Activated CD4-positive, alpha-beta memory T cell treated with anti-CD3 and anti-CD28 coated beads, Interleukin-2, amount 10 ng/mL, durations not matched to agents 7 days and 5 days (primary cell): ENCODE results near the gene PITPNC1. TPM values are rescaled to one million over a fixed set of nuclear protein-coding genes. Genes with fewer than 3 reads are reported as not detected.
"Not testable (repeated sequence)": the region's sequence is repeated elsewhere in the genome, so short reads cannot be mapped to it uniquely, and the experiment has no call there.

ENCODE experiments used
- CTCF ChIA-PET: fragments of 350-600 bp; sonication (Branson Sonifier 250); formaldehyde crosslinking; loops from one replicate; lab custom pipeline; 2021; ENCODE audit warnings: antibody characterized with exemption, inconsistent platforms; lab: Charles Lee
- POLR2A ChIA-PET: fragments of 350-600 bp; sonication (Branson Sonifier 250); formaldehyde crosslinking; loops from one replicate; lab custom pipeline; 2021; ENCODE audit warnings: antibody characterized with exemption; lab: Charles Lee
- DNase-seq: peaks from one replicate; pipeline ENCODE4 v3.0.0-alpha.2; 2020
- H3K27ac Mint-ChIP-seq: one replicate; pipeline ENCODE4 v1.8.0; 2021; ENCODE audit warnings: mild to moderate bottlenecking, mixed read lengths
- H3K27me3 Mint-ChIP-seq: one replicate; pipeline ENCODE4 v1.8.0; 2021; ENCODE audit warnings: mixed read lengths
- H3K36me3 Mint-ChIP-seq: one replicate; pipeline ENCODE4 v1.8.0; 2021; ENCODE audit warnings: low read depth, mixed read lengths
- H3K4me1 Mint-ChIP-seq: one replicate; pipeline ENCODE4 v1.8.0; 2021; ENCODE audit warnings: mixed read lengths
- H3K4me3 Mint-ChIP-seq: one replicate; pipeline ENCODE4 v1.8.0; 2021; ENCODE audit warnings: mild to moderate bottlenecking, mixed read lengths
- H3K9me3 Mint-ChIP-seq: one replicate; pipeline ENCODE4 v1.8.0; 2021; ENCODE audit warnings: mixed read lengths
- total RNA-seq, 2 experiments: library from RNA; stranded (reverse); gene quantifications; one replicate each; pipeline ENCODE4 v1.2.3, GENCODE V29; 2021

PITPNC1 gene
- total RNA-seq, 2 experiments from 2014 or later = 29.1 to 31.1 TPM

- ChIA-PET CTCF (interaction anchor here (1.3 to 1.7 kb wide), 2 partner anchors 13 to 110 kb away, joined by 7 to 9 read pairs; no protein-coding TSS in a partner anchor), POLR2A (no interaction called here)
- Mint-ChIP-seq H3K4me3 (no peak overlapping the region), H3K36me3 (peaks cover 2% of the 10 kb centered on the region), H3K9me3 (no peaks in the 10 kb centered on the region), H3K27me3 (no peaks in the 10 kb centered on the region), H3K4me1 (peaks cover 24% of the 10 kb centered on the region), H3K27ac (no peak overlapping the region)
- DNase-seq = no peak
Measured at GRCh38 chr17:67488161-67488560, 111.1 kb downstream of the PITPNC1 start.

- H3K27ac Mint-ChIP-seq = no peak overlapping the region
- peaks cover 24% of the 10 kb centered on the region for H3K4me1 Mint-ChIP-seq
- CTCF ChIA-PET = no interaction called here
Measured at GRCh38 chr17:67488768-67489167, 111.7 kb downstream of the PITPNC1 start.

GRCh38 chr17:67489273-67489672 lies 112.2 kb downstream of the PITPNC1 start:
- POLR2A ChIA-PET = no interaction called here
- H3K27me3 Mint-ChIP-seq = no peaks in the 10 kb centered on the region
- peaks cover 2% of the 10 kb centered on the region for H3K36me3 Mint-ChIP-seq
- H3K4me1 Mint-ChIP-seq = peaks cover 24% of the 10 kb centered on the region
- no peak overlapping the region for H3K4me3 Mint-ChIP-seq
- no peak for DNase-seq
- CTCF ChIA-PET = no interaction called here
- H3K27ac Mint-ChIP-seq = no peak overlapping the region
- no peaks in the 10 kb centered on the region for H3K9me3 Mint-ChIP-seq

More at GRCh38 chr17:67488768-67489167, 111.7 kb downstream of the PITPNC1 start:
- Mint-ChIP-seq H3K27me3 (no peaks in the 10 kb centered on the region), H3K4me3 (no peak overlapping the region), H3K9me3 (no peaks in the 10 kb centered on the region), H3K36me3 (peaks cover 2% of the 10 kb centered on the region)
- POLR2A ChIA-PET = no interaction called here
- no peak for DNase-seq

GRCh38 chr17:67490471-67490870 lies 113.4 kb downstream of the PITPNC1 start:
- DNase-seq = no peak
- POLR2A ChIA-PET = no interaction called here
- Mint-ChIP-seq H3K27ac (no peak overlapping the region), H3K27me3 (no peaks in the 10 kb centered on the region), H3K4me3 (no peak overlapping the region), H3K36me3 (peaks cover 2% of the 10 kb centered on the region), H3K4me1 (peaks cover 24% of the 10 kb centered on the region), H3K9me3 (peaks cover 2% of the 10 kb centered on the region)
- CTCF ChIA-PET = interaction anchor here (1.2 kb wide), 1 partner anchor 15 kb away, joined by 4 read pairs; no protein-coding TSS in a partner anchor

- ChIA-PET POLR2A (no interaction called here), CTCF (no interaction called here)
- no peak overlapping the region for H3K4me3 Mint-ChIP-seq
- H3K9me3 Mint-ChIP-seq = peaks cover 4% of the 10 kb centered on the region
- peaks cover 23% of the 10 kb centered on the region for H3K4me1 Mint-ChIP-seq
- H3K36me3 Mint-ChIP-seq = peaks cover 2% of the 10 kb centered on the region
- H3K27me3 Mint-ChIP-seq = no peaks in the 10 kb centered on the region
- H3K27ac Mint-ChIP-seq = no peak overlapping the region
- no peak for DNase-seq
Measured at GRCh38 chr17:67491009-67491680, 114.1 kb downstream of the PITPNC1 start.

- Mint-ChIP-seq H3K36me3 (peaks cover 2% of the 10 kb centered on the region), H3K9me3 (peaks cover 4% of the 10 kb centered on the region), H3K27ac (no peak overlapping the region), H3K4me1 (peaks cover 18% of the 10 kb centered on the region), H3K4me3 (no peak overlapping the region), H3K27me3 (no peaks in the 10 kb centered on the region)
- POLR2A ChIA-PET = no interaction called here
- CTCF ChIA-PET = no interaction called here
- no peak for DNase-seq
Measured at GRCh38 chr17:67491681-67492024, 114.6 kb downstream of the PITPNC1 start.

- H3K4me3 Mint-ChIP-seq = no peak overlapping the region
- H3K27ac Mint-ChIP-seq = no peak overlapping the region
- peaks cover 4% of the 10 kb centered on the region for H3K9me3 Mint-ChIP-seq
- POLR2A ChIA-PET = no interaction called here
- CTCF ChIA-PET = interaction anchor here (1.3 kb wide), 1 partner anchor 17 kb away, joined by 4 read pairs; no protein-coding TSS in a partner anchor
- no peaks in the 10 kb centered on the region for H3K27me3 Mint-ChIP-seq
- peaks cover 2% of the 10 kb centered on the region for H3K36me3 Mint-ChIP-seq
- DNase-seq = no peak
- H3K4me1 Mint-ChIP-seq = peaks cover 12% of the 10 kb centered on the region
Measured at GRCh38 chr17:67492251-67492740, 115.2 kb downstream of the PITPNC1 start.

- POLR2A ChIA-PET = no interaction called here
Measured at GRCh38 chr17:67492824-67493517, 115.9 kb downstream of the PITPNC1 start.

GRCh38 chr17:67493812-67494211 lies 116.7 kb downstream of the PITPNC1 start:
- Mint-ChIP-seq H3K36me3 (no peaks in the 10 kb centered on the region), H3K27ac (no peak overlapping the region), H3K4me3 (no peak overlapping the region), H3K9me3 (peaks cover 4% of the 10 kb centered on the region), H3K27me3 (no peaks in the 10 kb centered on the region), H3K4me1 (peaks cover 7% of the 10 kb centered on the region)
- POLR2A ChIA-PET = no interaction called here
- no peak for DNase-seq
- CTCF ChIA-PET = interaction anchor here (1.3 kb wide), 1 partner anchor 18 kb away, joined by 4 read pairs; no protein-coding TSS in a partner anchor

More at GRCh38 chr17:67492824-67493517, 115.9 kb downstream of the PITPNC1 start:
- no peak overlapping the region for H3K27ac Mint-ChIP-seq
- no peaks in the 10 kb centered on the region for H3K27me3 Mint-ChIP-seq
- peaks cover 7% of the 10 kb centered on the region for H3K4me1 Mint-ChIP-seq
- H3K4me3 Mint-ChIP-seq = no peak overlapping the region
- peaks cover 4% of the 10 kb centered on the region for H3K9me3 Mint-ChIP-seq
- no peaks in the 10 kb centered on the region for H3K36me3 Mint-ChIP-seq
- CTCF ChIA-PET = interaction anchor here (1.3 kb wide), 1 partner anchor 18 kb away, joined by 4 read pairs; no protein-coding TSS in a partner anchor
- DNase-seq = no peak

GRCh38 chr17:67495534-67495933 lies 118.5 kb downstream of the PITPNC1 start:
- H3K27me3 Mint-ChIP-seq, H3K9me3 Mint-ChIP-seq, DNase-seq, H3K4me3 Mint-ChIP-seq, H3K36me3 Mint-ChIP-seq, CTCF ChIA-PET, H3K4me1 Mint-ChIP-seq, POLR2A ChIA-PET, H3K27ac Mint-ChIP-seq: not testable (repeated sequence)

- Mint-ChIP-seq H3K9me3 (peaks cover 4% of the 10 kb centered on the region), H3K27me3 (no peaks in the 10 kb centered on the region), H3K27ac (no peak overlapping the region), H3K36me3 (no peaks in the 10 kb centered on the region), H3K4me3 (no peak overlapping the region), H3K4me1 (peaks cover 6% of the 10 kb centered on the region)
- CTCF ChIA-PET = interaction anchor here (1.3 kb wide), 1 partner anchor 106 kb away, joined by 3 read pairs; no protein-coding TSS in a partner anchor
- no peak for DNase-seq
- POLR2A ChIA-PET = interaction anchor here (0.6 kb wide), 1 partner anchor 27 kb away, joined by 3 read pairs; no protein-coding TSS in a partner anchor
Measured at GRCh38 chr17:67496286-67496685, 119.2 kb downstream of the PITPNC1 start.

GRCh38 chr17:67499685-67500084 lies 122.6 kb downstream of the PITPNC1 start:
- Mint-ChIP-seq H3K4me1 (peaks cover 12% of the 10 kb centered on the region), H3K27me3 (no peaks in the 10 kb centered on the region), H3K9me3 (peaks cover 4% of the 10 kb centered on the region), H3K36me3 (no peaks in the 10 kb centered on the region), H3K4me3 (no peak overlapping the region), H3K27ac (no peak overlapping the region)
- DNase-seq = no peak
- CTCF ChIA-PET = no interaction called here
- POLR2A ChIA-PET = no interaction called here

- Mint-ChIP-seq H3K4me1 (peaks cover 12% of the 10 kb centered on the region), H3K27ac (no peak overlapping the region), H3K9me3 (peaks cover 4% of the 10 kb centered on the region), H3K36me3 (no peaks in the 10 kb centered on the region), H3K4me3 (no peak overlapping the region), H3K27me3 (no peaks in the 10 kb centered on the region)
- CTCF ChIA-PET = no interaction called here
- POLR2A ChIA-PET = interaction anchor here (0.6 kb wide), 1 partner anchor 83 kb away, joined by 4 read pairs; no protein-coding TSS in a partner anchor
- no peak for DNase-seq
Measured at GRCh38 chr17:67500261-67500660, 123.2 kb downstream of the PITPNC1 start.
